NCI-H1048 (cell line): ENCODE measurements around the gene TPR.

Experiments
- DNase-seq: peaks from one replicate; lab custom pipeline; 2025; lab: John Stamatoyannopoulos, UW

Gene TPR

GRCh38 chr1:186289943-186290545 lies 85.0 kb downstream of the TPR start:
- no peak for DNase-seq

DNA sequence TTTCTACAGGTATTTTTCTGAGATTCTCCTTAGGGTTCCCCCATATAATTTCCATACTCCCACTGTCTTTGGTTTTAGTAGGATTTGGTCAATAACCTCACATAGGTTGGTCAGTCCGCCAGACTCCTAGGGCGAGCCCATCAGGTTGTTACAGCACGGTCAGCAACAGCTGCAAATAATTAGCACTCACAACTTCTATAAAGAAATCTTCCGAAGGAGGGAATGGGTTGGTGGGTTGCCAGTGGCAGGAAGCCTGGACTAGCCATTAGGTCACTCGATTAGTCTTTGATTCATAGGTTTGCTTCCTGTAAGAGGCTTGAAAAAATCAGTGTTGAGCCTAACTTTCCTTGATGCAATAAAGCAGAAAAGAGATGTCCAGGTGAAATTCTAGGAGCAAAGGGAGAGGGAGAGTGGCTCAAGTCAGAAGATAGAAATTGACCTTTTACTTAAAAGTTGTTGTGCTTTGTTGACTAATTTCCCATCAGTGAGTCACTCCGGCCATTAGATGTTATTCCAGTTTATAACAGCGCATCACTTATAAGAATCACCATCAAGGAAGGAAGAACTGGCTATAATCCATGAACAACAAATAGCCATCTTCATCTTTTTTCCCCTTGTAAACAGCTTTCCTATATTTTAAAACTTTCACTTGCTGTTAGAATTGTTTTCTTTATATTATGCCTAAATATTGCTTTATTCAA lies 88.3 kb downstream of the TPR start:
- no peak for DNase-seq

GRCh38 chr1:186283374-186283773 lies 91.7 kb downstream of the TPR start:
- no peak for DNase-seq

- no peak for DNase-seq
Observed at GRCh38 chr1:186282466-186282865, 92.6 kb downstream of the TPR start.

DNA sequence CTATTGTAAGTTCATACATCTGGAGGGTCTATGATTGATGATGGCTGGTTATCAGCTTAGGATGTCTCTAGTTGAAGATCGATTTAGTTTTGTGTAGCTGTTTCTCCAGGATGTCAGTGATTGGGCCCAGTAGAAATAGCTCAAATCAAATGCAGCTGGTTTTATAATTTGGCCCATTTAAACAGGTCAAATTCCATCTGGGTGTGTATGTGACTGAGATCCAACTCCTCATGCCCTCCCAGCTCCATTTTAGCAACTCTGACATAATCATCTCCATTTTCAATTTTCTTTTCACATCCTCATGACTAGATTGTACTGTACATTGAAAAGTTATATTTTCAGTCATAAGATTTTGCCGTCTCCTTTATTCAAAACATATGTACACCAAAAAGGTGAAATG lies 99.2 kb downstream of the TPR start:
- no peak for DNase-seq

GRCh38 chr1:186272486-186272885 lies 102.6 kb downstream of the TPR start:
- no peak for DNase-seq

DNA sequence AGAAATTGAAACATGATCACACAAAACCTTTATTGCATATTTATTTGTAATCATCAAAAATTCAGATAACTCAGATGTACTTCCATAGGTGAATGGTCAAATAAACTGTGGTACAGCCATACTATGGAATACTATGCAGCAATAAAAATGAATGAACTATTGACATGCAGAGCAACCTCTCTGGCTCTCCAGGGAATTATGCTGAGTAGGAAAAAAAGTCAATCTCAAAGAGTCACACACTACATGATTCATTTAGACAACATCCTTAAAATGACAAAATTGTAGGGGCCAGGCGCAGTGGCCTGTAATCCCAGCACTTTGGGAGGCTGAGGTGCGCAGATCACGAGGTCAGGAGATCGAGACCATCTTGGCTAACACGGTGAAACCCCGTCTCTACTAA lies 104.0 kb downstream of the TPR start:
- DNase-seq: no peak
